ENCODE results near the gene ARFIP2. TPM values are rescaled to one million over a fixed set of nuclear protein-coding genes. Genes with fewer than 3 reads are reported as not detected.

ARFIP2 gene
- total RNA-seq, 1 experiment from 2014 or later, result 53.1 TPM

GRCh38 chr11:6486938-6487337, 5.8 kb upstream of the ARFIP2 start (continued):
- no peak for TF ChIP-seq ARID4B (CRISPR knock-in tag; IDR thresholded peaks at IDR 0.05; ENCODE audit: borderline replicate concordance)
- TF ChIP-seq ELF4 (CRISPR knock-in tag; IDR thresholded peaks at IDR 0.05; ENCODE audit: low read depth), result no peak
- TF ChIP-seq JUN (CRISPR knock-in tag; IDR thresholded peaks at IDR 0.05), result no peak

GRCh38 chr11:6486256-6486655, 5.1 kb upstream of the ARFIP2 start:
- POLR2A ChIA-PET, result no interaction called here
- ATAC-seq, result no peak
- no peak for TF ChIP-seq E2F5 (CRISPR knock-in tag; IDR thresholded peaks at IDR 0.05)

GRCh38 chr11:6485661-6486060, 4.5 kb upstream of the ARFIP2 start:
- Mint-ChIP-seq H3K27ac (no peak overlapping the region), H3K4me1 (peaks cover 10% of the 10 kb centered on the region), H3K27me3 (ENCODE audit: low read depth) (no peaks in the 10 kb centered on the region), H3K4me3 (no peak overlapping the region), H3K36me3 (peaks cover 17% of the 10 kb centered on the region), H3K9me3 (no peaks in the 10 kb centered on the region)
- TF ChIP-seq ETV6 (CRISPR knock-in tag; IDR thresholded peaks at IDR 0.05) (no peak), NFATC4 (CRISPR knock-in tag; IDR thresholded peaks at IDR 0.05) (no peak), SP1 (CRISPR knock-in tag; conservative IDR thresholded peaks at IDR 0.05) (no peak), ZNF263 (CRISPR knock-in tag; IDR thresholded peaks at IDR 0.05; ENCODE audit: low read depth) (no peak), GTF2I (CRISPR knock-in tag; conservative IDR thresholded peaks at IDR 0.05) (no peak), ERG (CRISPR knock-in tag; IDR thresholded peaks at IDR 0.05) (no peak), ZMAT4 (CRISPR knock-in tag; IDR thresholded peaks at IDR 0.05) (no peak), ZNF396 (CRISPR knock-in tag; IDR thresholded peaks at IDR 0.05; ENCODE audit: borderline replicate concordance) (no peak), ZNF423 (CRISPR knock-in tag; IDR thresholded peaks at IDR 0.05) (no peak), E2F5 (CRISPR knock-in tag; IDR thresholded peaks at IDR 0.05) (no peak), ATF1 (CRISPR knock-in tag; IDR thresholded peaks at IDR 0.05) (no peak), MYBL2 (CRISPR knock-in tag; IDR thresholded peaks at IDR 0.05) (no peak), ZSCAN18 (CRISPR knock-in tag; IDR thresholded peaks at IDR 0.05) (no peak), MXD4 (CRISPR knock-in tag; IDR thresholded peaks at IDR 0.05; ENCODE audit: borderline replicate concordance) (no peak), RELA (CRISPR knock-in tag; IDR thresholded peaks at IDR 0.05; ENCODE audit: borderline replicate concordance) (no peak), ZNF232 (CRISPR knock-in tag; IDR thresholded peaks at IDR 0.05) (no peak)
- CTCF ChIA-PET, result interaction anchor here (1.1 kb wide), 1 partner anchor 106 kb away, joined by 3 read pairs; no protein-coding TSS in a partner anchor
- POLR2A ChIA-PET, result no interaction called here
- DNase-seq (ENCODE audit: low spot score), result no peak
- no peak for ATAC-seq

More at GRCh38 chr11:6486256-6486655, 5.1 kb upstream of the ARFIP2 start:
- CTCF ChIA-PET, result no interaction called here
- H3K27ac Mint-ChIP-seq, result no peak overlapping the region
- no peak overlapping the region for H3K4me3 Mint-ChIP-seq
- H3K36me3 Mint-ChIP-seq, result peaks cover 17% of the 10 kb centered on the region
- H3K9me3 Mint-ChIP-seq, result no peaks in the 10 kb centered on the region
- H3K27me3 Mint-ChIP-seq (ENCODE audit: low read depth), result no peaks in the 10 kb centered on the region
- DNase-seq (ENCODE audit: low spot score), result no peak
- H3K4me1 Mint-ChIP-seq, result peaks cover 8% of the 10 kb centered on the region; the same call in 1 of the 2 replicates
